Body of pancreas (tissue), 4 donors: ENCODE data around the gene DEFB118.

Experiments used
- CTCF ChIP-seq, 7 experiments: fragments of 450-650 bp in 4 of 7; fragments of 200-600 bp in 3 of 7; sonication (generic) in 3 of 7; IDR thresholded peaks; one replicate each; pipeline ENCODE4 v1.5.1; 2016 to 2019; ENCODE audit warnings: antibody characterized with exemption in 7 of 7
- POLR2A ChIP-seq, 3 donors: fragments of 450-650 bp; IDR thresholded peaks; one replicate each; pipeline ENCODE4 v1.6.1; 2016; ENCODE audit warnings: antibody characterized with exemption in 3 of 3, mild to moderate bottlenecking in 2 of 3

- TF ChIP-seq CTCF (IDR thresholded peaks at IDR 0.05) = no peak
- no peak for TF ChIP-seq POLR2A (IDR thresholded peaks at IDR 0.05)
Observed at GRCh38 chr20:31368301-31368700, at the start of gene DEFB118.
